A549 (cell line): ENCODE results near the gene ERLIN1.

Experiments used
- CEBPB ChIP-seq, 2 experiments: fragments of >200 bp in 1 of 2; sonication (Bioruptor Twin) in 1 of 2; formaldehyde crosslinking in 1 of 2; IDR thresholded peaks; 2 replicates each; pipeline ENCODE4 v1.6.1; 2012 to 2016
- HDAC2 ChIP-seq: fragments of 200-600 bp; sonication (generic); IDR thresholded peaks from 2 replicates; pipeline ENCODE4 v1.6.1; 2016
- JUNB ChIP-seq: fragments of >200 bp; sonication (Bioruptor Twin); formaldehyde crosslinking; IDR thresholded peaks from 2 replicates; pipeline ENCODE4 v1.6.1; 2016
- POLR2A ChIP-seq: IDR thresholded peaks from 2 replicates; pipeline ENCODE4 v1.6.1; 2012; ENCODE audit warnings: mild to moderate bottlenecking, low read length
- SREBF2 ChIP-seq: fragments of 450-650 bp; IDR thresholded peaks from 2 replicates; pipeline ENCODE4 v1.6.1; 2014; ENCODE audit warnings: mild to moderate bottlenecking, moderate library complexity
- TF ChIP-seq, protein P1 (sequence below): fragments of >200 bp; sonication (Bioruptor Twin); formaldehyde crosslinking; IDR thresholded peaks from 3 replicates; pipeline ENCODE4 v1.5.1; 2016

DNA sequence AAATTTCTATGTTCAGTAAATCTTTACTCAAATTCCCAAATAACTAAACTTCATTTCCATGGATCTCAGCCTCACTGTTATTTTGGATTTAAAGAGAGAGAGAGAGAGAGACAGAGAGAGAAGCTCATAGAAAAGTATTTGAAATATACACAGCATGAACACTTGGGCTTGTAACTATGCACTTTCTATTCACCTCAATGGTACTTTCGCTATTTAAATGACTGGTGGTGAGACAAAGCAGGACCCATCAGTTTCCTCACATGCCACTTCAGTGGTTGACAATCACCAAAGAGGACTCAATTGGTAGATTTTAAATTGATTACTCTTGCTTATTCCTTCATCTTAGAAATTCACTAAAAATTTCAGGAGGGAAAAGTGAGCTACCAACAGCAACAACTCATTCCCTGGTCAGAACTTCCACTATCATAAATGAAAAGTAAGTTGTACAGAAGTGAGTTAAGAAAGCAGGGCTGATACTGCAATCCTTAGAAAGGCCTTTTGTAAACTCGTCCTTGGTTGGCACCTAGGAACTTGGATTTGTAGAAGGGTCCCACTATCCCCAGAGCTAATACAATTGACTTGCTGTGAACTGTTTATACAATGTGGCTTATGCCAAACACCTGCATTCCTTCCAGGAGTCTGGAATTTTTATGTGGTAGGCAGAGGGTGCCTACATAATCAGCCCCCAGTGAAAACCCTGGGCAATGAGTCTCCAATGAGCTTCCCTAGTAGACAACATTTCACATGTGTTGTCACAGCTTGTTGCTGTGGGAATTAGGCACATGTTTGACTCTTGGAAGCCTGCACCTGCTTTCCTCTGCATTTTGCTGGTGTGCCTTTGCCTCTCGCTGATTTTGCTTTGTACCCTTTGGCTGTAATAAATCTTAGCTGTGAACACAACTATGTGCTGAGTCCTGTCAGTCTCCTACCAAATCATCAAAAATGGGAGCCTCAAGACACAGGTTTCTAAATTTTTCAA, 10.8 kb downstream of the ERLIN1 start:
- TF ChIP-seq JUNB (no peak), SREBF2 (no peak), HDAC2 (no peak), POLR2A (no peak), CEBPB (IDR thresholded peaks at IDR 0.05) (no peak)
- TF ChIP-seq, protein P1, sequence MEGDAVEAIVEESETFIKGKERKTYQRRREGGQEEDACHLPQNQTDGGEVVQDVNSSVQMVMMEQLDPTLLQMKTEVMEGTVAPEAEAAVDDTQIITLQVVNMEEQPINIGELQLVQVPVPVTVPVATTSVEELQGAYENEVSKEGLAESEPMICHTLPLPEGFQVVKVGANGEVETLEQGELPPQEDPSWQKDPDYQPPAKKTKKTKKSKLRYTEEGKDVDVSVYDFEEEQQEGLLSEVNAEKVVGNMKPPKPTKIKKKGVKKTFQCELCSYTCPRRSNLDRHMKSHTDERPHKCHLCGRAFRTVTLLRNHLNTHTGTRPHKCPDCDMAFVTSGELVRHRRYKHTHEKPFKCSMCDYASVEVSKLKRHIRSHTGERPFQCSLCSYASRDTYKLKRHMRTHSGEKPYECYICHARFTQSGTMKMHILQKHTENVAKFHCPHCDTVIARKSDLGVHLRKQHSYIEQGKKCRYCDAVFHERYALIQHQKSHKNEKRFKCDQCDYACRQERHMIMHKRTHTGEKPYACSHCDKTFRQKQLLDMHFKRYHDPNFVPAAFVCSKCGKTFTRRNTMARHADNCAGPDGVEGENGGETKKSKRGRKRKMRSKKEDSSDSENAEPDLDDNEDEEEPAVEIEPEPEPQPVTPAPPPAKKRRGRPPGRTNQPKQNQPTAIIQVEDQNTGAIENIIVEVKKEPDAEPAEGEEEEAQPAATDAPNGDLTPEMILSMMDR = no peak
